ENCODE data around the gene LARP4B. TPM values are rescaled to one million over a fixed set of nuclear protein-coding genes. Genes with fewer than 3 reads are reported as not detected.
A peak's percentile ranks its signal among the peaks of the same experiment; 100 is the strongest.

LARP4B gene
- total RNA-seq, 3 donors from 2014 or later = 47.5 to 70.8 (median 68.5) TPM

- TF ChIP-seq POLR2AphosphoS5 (IDR thresholded peaks at IDR 0.05) (no peak), CTCF (IDR thresholded peaks at IDR 0.05) (no peak), POLR2A (IDR thresholded peaks at IDR 0.05) (no peak)
- Histone ChIP-seq H3K27ac (no peak overlapping the region), H3K36me3 (no peaks in the 10 kb centered on the region), H3K4me3 (no peak overlapping the region), H3K9me3 (no peaks in the 10 kb centered on the region), H3K4me1 (no peaks in the 10 kb centered on the region), H3K27me3 (no peaks in the 10 kb centered on the region)
- no peak for DNase-seq (ENCODE audit: low spot score in 2 of 2)
- intact Hi-C loops (cut with DNase I; ENCODE audit: low total_unique reads) = no loop called here
Measured at GRCh38 chr10:953836-954235, 22.3 kb upstream of the LARP4B start.

GRCh38 chr10:949446-949845 lies 17.9 kb upstream of the LARP4B start:
- TF ChIP-seq POLR2AphosphoS5 (IDR thresholded peaks at IDR 0.05) = no peak
- TF ChIP-seq POLR2A (IDR thresholded peaks at IDR 0.05) = no peak
- no peak for TF ChIP-seq CTCF (IDR thresholded peaks at IDR 0.05)
- H3K4me1 ChIP-seq = no peaks in the 10 kb centered on the region
- no peak for DNase-seq (ENCODE audit: low spot score in 2 of 2)
- intact Hi-C loops (cut with DNase I; ENCODE audit: low total_unique reads) = no loop called here
- no peak overlapping the region for H3K4me3 ChIP-seq
- H3K36me3 ChIP-seq = no peaks in the 10 kb centered on the region
- H3K27ac ChIP-seq = no peak overlapping the region
- no peaks in the 10 kb centered on the region for H3K9me3 ChIP-seq
- no peaks in the 10 kb centered on the region for H3K27me3 ChIP-seq

- TF ChIP-seq POLR2AphosphoS5 (IDR thresholded peaks at IDR 0.05) (no peak), POLR2A (IDR thresholded peaks at IDR 0.05) (no peak), CTCF (IDR thresholded peaks at IDR 0.05) (no peak)
- no peaks in the 10 kb centered on the region for H3K36me3 ChIP-seq
- no peak overlapping the region for H3K4me3 ChIP-seq
- intact Hi-C loops (cut with DNase I; ENCODE audit: low total_unique reads) = no loop called here
- H3K27ac ChIP-seq = no peak overlapping the region
- no peaks in the 10 kb centered on the region for H3K27me3 ChIP-seq
- H3K9me3 ChIP-seq = no peaks in the 10 kb centered on the region
- no peaks in the 10 kb centered on the region for H3K4me1 ChIP-seq
- DNase-seq (ENCODE audit: low spot score in 2 of 2) = no peak
Measured at GRCh38 chr10:948347-948746, 16.8 kb upstream of the LARP4B start.

- H3K4me3 ChIP-seq = no peak overlapping the region
- H3K27me3 ChIP-seq = no peaks in the 10 kb centered on the region
- no peaks in the 10 kb centered on the region for H3K4me1 ChIP-seq
- TF ChIP-seq POLR2AphosphoS5 (IDR thresholded peaks at IDR 0.05) = no peak
- no peak for TF ChIP-seq CTCF (IDR thresholded peaks at IDR 0.05)
- no peak for TF ChIP-seq POLR2A (IDR thresholded peaks at IDR 0.05)
- no peaks in the 10 kb centered on the region for H3K9me3 ChIP-seq
- H3K36me3 ChIP-seq = no peaks in the 10 kb centered on the region
- H3K27ac ChIP-seq = no peak overlapping the region
- intact Hi-C loops (cut with DNase I; ENCODE audit: low total_unique reads) = no loop called here
- no peak for DNase-seq (ENCODE audit: low spot score in 2 of 2)
Measured at GRCh38 chr10:947881-948280, 16.4 kb upstream of the LARP4B start.

GRCh38 chr10:947051-947450 lies 15.5 kb upstream of the LARP4B start:
- DNase-seq (ENCODE audit: low spot score in 2 of 2) = peak in 1 of 2 donors; percentile 35

More at GRCh38 chr10:947051-947450, 15.5 kb upstream of the LARP4B start:
- H3K4me3 ChIP-seq = no peak overlapping the region
- TF ChIP-seq POLR2A (IDR thresholded peaks at IDR 0.05) (no peak), CTCF (IDR thresholded peaks at IDR 0.05) (no peak), POLR2AphosphoS5 (IDR thresholded peaks at IDR 0.05) (no peak)
- no peaks in the 10 kb centered on the region for H3K9me3 ChIP-seq
- H3K36me3 ChIP-seq = no peaks in the 10 kb centered on the region
- H3K4me1 ChIP-seq = no peaks in the 10 kb centered on the region
- intact Hi-C loops (cut with DNase I; ENCODE audit: low total_unique reads) = no loop called here
- no peaks in the 10 kb centered on the region for H3K27me3 ChIP-seq
- peak overlapping the region in 1 of 2 donors; percentile 19 for H3K27ac ChIP-seq

Data from breast epithelium (tissue), 4 donors.